K562 (cell line): ENCODE results near the gene MMEL1. TPM values are rescaled to one million over a fixed set of nuclear protein-coding genes. Genes with fewer than 3 reads are reported as not detected.

Experiments used
- ATAC-seq: fragments of 200-7000 bp; cut with Tn5 transposase; 3 replicates; pipeline ENCODE4 v1.9.1; 2020; ENCODE audit warnings: moderate library complexity
- BruUV-seq: library from RNA; stranded (reverse); fragments of 400-500 nt; replicated peaks from 2 replicates; lab custom pipeline; 2021; lab: Mats Ljungman, UMichigan
- CTCF ChIA-PET: fragments of 300-600 bp; formaldehyde crosslinking; extraction: SDS; loops from one replicate; lab custom pipeline; 2021; ENCODE audit warnings: low intra/inter-chr PET ratio; lab: Yijun Ruan, JAX
- POLR2A ChIA-PET: fragments of 300-600, 350-650 bp; sonication (Branson Sonifier 250); formaldehyde crosslinking; extraction: SDS; loops from one replicate; lab custom pipeline; 2021; ENCODE audit warnings: antibody characterized with exemption, inconsistent platforms; lab: Yijun Ruan, JAX
- DNase-seq, 4 experiments: peaks; one replicate each; pipeline versions ENCODE4 v3.0.0 to v3.0.0-alpha.2; 2011 to 2018; ENCODE audit warnings: low spot score in 3 of 4, mixed read lengths in 3 of 4; ENCODE audit errors: extremely low read depth in 1 of 4
- FAIRE-seq: peaks from 2 replicates; lab custom pipeline; 2011; peaks lifted over from hg19 to GRCh38; lab: Jason Lieb, UNC
- H2AFZ ChIP-seq: 2 replicates; pipeline ENCODE4 v1.6.0; 2011; ENCODE audit warnings: low read depth, low read length, control low read depth, inconsistent platforms
- H3K27ac ChIP-seq: fragments of 200-600 bp; 3 replicates; pipeline ENCODE4 v1.8.0; 2011; ENCODE audit warnings: low read depth, mild to moderate bottlenecking, control low read depth, inconsistent platforms, low read length, moderate library complexity, mixed read lengths; ENCODE audit errors: extremely low read depth
- H3K27me3 ChIP-seq, 2 experiments: fragments of 300-600 bp in 1 of 2; 2 replicates in 1 of 2; 3 replicates in 1 of 2; pipeline versions ENCODE4 v1.6.0 to v1.8.0; 2011; ENCODE audit warnings: inconsistent platforms in 2 of 2, low read length in 2 of 2, mild to moderate bottlenecking in 1 of 2, mixed read lengths in 1 of 2, moderate library complexity in 1 of 2; ENCODE audit not compliant: control insufficient read depth in 2 of 2, insufficient read depth in 2 of 2
- H3K36me3 ChIP-seq: fragments of 300-600 bp; 3 replicates; pipeline ENCODE4 v1.8.0; 2011; ENCODE audit warnings: mild to moderate bottlenecking, low read length, inconsistent platforms; ENCODE audit not compliant: control insufficient read depth, insufficient read depth
- H3K4me1 ChIP-seq, 2 experiments: fragments of 200-600 bp in 1 of 2; replicated peaks in 1 of 2; 2 replicates in 1 of 2; 3 replicates in 1 of 2; pipeline versions ENCODE4 v1.5.1 to v1.8.0; 2011; ENCODE audit warnings: inconsistent platforms in 2 of 2, low read length in 2 of 2, mild to moderate bottlenecking in 1 of 2, mixed read lengths in 1 of 2, moderate library complexity in 1 of 2; ENCODE audit not compliant: control insufficient read depth in 2 of 2, insufficient read depth in 2 of 2
- H3K4me2 ChIP-seq: 2 replicates; pipeline ENCODE4 v1.6.1; 2011; ENCODE audit warnings: low read length, control low read depth, inconsistent platforms, mixed read lengths; ENCODE audit not compliant: insufficient read depth
- H3K4me3 ChIP-seq: fragments of 200-600 bp; sonication (generic), shearing (Covaris generic); 2 replicates; pipeline ENCODE4 v1.5.1; 2016; ENCODE audit warnings: control low read depth, inconsistent platforms
- H3K79me2 ChIP-seq: fragments of 200-600 bp; 3 replicates; pipeline ENCODE4 v1.8.0; 2011; ENCODE audit warnings: low read length, inconsistent platforms; ENCODE audit not compliant: control insufficient read depth, insufficient read depth
- H3K9ac ChIP-seq, 2 experiments: 2 replicates each; pipeline versions ENCODE4 v1.6.0 to v1.6.1; 2011; ENCODE audit warnings: low read depth in 2 of 2, low read length in 2 of 2, control low read depth in 1 of 2, inconsistent platforms in 1 of 2, mild to moderate bottlenecking in 1 of 2, mixed read lengths in 1 of 2; ENCODE audit not compliant: insufficient read depth in 1 of 2
- H3K9me1 ChIP-seq: one replicate; pipeline ENCODE4 v1.6.0; 2011; ENCODE audit warnings: inconsistent platforms, mild to moderate bottlenecking, low read length, moderate library complexity; ENCODE audit not compliant: control insufficient read depth, insufficient read depth
- H3K9me3 ChIP-seq: replicated peaks from 2 replicates; pipeline ENCODE4 v1.5.1; 2011; ENCODE audit warnings: low read depth, low read length, inconsistent platforms; ENCODE audit not compliant: control insufficient read depth, insufficient read depth
- H4K20me1 ChIP-seq: replicated peaks from 2 replicates; pipeline ENCODE4 v1.6.1; 2011; ENCODE audit warnings: low read length, inconsistent platforms, mixed read lengths; ENCODE audit not compliant: control insufficient read depth, insufficient read depth
- CBX3 ChIP-seq, 2 experiments: IDR thresholded peaks; 1 replicate in 1 of 2; 2 replicates in 1 of 2; pipeline ENCODE4 v1.6.1; 2012; ENCODE audit warnings: inconsistent platforms in 2 of 2, low read length in 2 of 2, borderline replicate concordance in 1 of 2, control low read depth in 1 of 2
- ESRRB ChIP-seq: fragments of 250-450 bp; sonication (Bioruptor Pico); IDR thresholded peaks from 2 replicates; pipeline ENCODE4 v1.5.0; 2020; ENCODE audit warnings: mild to moderate bottlenecking, moderate library complexity, borderline replicate concordance
- ETS2 ChIP-seq: IDR thresholded peaks from 2 replicates; pipeline ENCODE4 v1.6.1; 2016; ENCODE audit warnings: borderline replicate concordance, missing genetic modification characterization, mild to moderate bottlenecking, moderate library complexity, missing compliant biosample characterization; ENCODE audit not compliant: poor library complexity, severe bottlenecking
- HMGN3 ChIP-seq: IDR thresholded peaks from 2 replicates; pipeline ENCODE4 v1.6.1; 2011; ENCODE audit warnings: borderline replicate concordance, low read depth, mild to moderate bottlenecking, mixed read lengths, low read length; ENCODE audit not compliant: insufficient read length; ENCODE audit errors: extremely low read depth
- NFIC ChIP-seq: fragments of 450-650 bp; IDR thresholded peaks from 2 replicates; pipeline ENCODE4 v1.6.1; 2017; ENCODE audit warnings: mild to moderate bottlenecking, inconsistent platforms
- SAP30 ChIP-seq: fragments of 200-600 bp; sonication (generic); IDR thresholded peaks from 2 replicates; pipeline ENCODE4 v1.6.1; 2012; ENCODE audit warnings: borderline replicate concordance, low read depth, mild to moderate bottlenecking, moderate library complexity, low read length, control low read depth, inconsistent platforms; ENCODE audit not compliant: insufficient read depth, poor library complexity, severe bottlenecking
- U2AF1 ChIP-seq: fragments of 200-400 bp; formaldehyde crosslinking; optimal IDR thresholded peaks from 2 replicates; pipeline ENCODE3; 2017; ENCODE audit warnings: mild to moderate bottlenecking, low read depth, low read length, moderate library complexity
- ZFP30 ChIP-seq: fragments of 250-450 bp; sonication (Bioruptor Pico); IDR thresholded peaks from 2 replicates; pipeline ENCODE4 v1.8.0; 2022; ENCODE audit warnings: moderate library complexity, mild to moderate bottlenecking, inconsistent platforms, borderline replicate concordance
- ZNF445 ChIP-seq: fragments of 250-450 bp; sonication (Bioruptor Pico); IDR thresholded peaks from 2 replicates; pipeline ENCODE4 v1.4.0; 2020; ENCODE audit warnings: low read depth, mild to moderate bottlenecking, moderate library complexity
- ZNF785 ChIP-seq: fragments of 250-450 bp; sonication (Bioruptor Pico); IDR thresholded peaks from 2 replicates; pipeline ENCODE4 v1.4.0; 2020; ENCODE audit warnings: mild to moderate bottlenecking
- WGBS: fragments of 100-300 bp; shearing (Covaris generic); methylation state at CpG from one replicate; pipeline ENCODE4 v1.1.6; 2016; ENCODE audit warnings: low coverage, mixed read lengths; ENCODE audit not compliant: insufficient coverage; ENCODE audit errors: missing lambda C conversion rate; 5-methylcytosine and 5-hydroxymethylcytosine counted together
- in situ Hi-C: fragments of 300-500 bp; cut with MboI; formaldehyde crosslinking; loops from 4 replicates; pipeline ENCODE4 v1.15.0; 2018; ENCODE audit warnings: inconsistent platforms, mixed read lengths
- intact Hi-C: fragments of 100-400 bp; cut with micrococcal nuclease; formaldehyde crosslinking; loops from 2 replicates; pipeline ENCODE4 v1.14.2; 2022
- polyA plus RNA-seq, 8 experiments: library from polyadenylated mRNA; depleted of rRNA in 4 of 8; stranded (reverse) in 5 of 8; unstranded in 3 of 8; fragments of >200 nt; fragmentation: Nextera tagmentation in 2 of 8; fragmentation: Illumina TruSeq in 1 of 8; extraction: Ambion mirVana in 2 of 8; extraction: Trizol in 1 of 8; gene quantifications; 2 replicates each; pipeline versions ENCODE4 v1.2.1 to v1.2.3, GENCODE V29; 2011 to 2014; ENCODE audit warnings: inconsistent platforms in 1 of 8, missing spikeins in 1 of 8
- total RNA-seq, 7 experiments: library from RNA; depleted of rRNA in 6 of 7; stranded (reverse); fragments of >200 nt in 6 of 7; fragmentation: Illumina TruSeq in 2 of 7; extraction: Trizol in 2 of 7; gene quantifications; 2 replicates each; pipeline versions ENCODE4 v1.2.1 to v1.2.3, GENCODE V29; 2011 to 2021; ENCODE audit warnings: low replicate concordance in 1 of 7
- TF ChIP-seq, protein P1 (sequence below): fragments of 250-450 bp; sonication (Bioruptor Pico); IDR thresholded peaks from 2 replicates; pipeline ENCODE4 v1.9.0; 2021; ENCODE audit warnings: mild to moderate bottlenecking
- TF ChIP-seq, protein P2 (sequence below): fragments of 450-650 bp; IDR thresholded peaks from 2 replicates; pipeline ENCODE4 v1.6.1; 2016
- TF ChIP-seq, protein P3 (sequence below): fragments of 200-400 bp; formaldehyde crosslinking; IDR thresholded peaks from 2 replicates; pipeline ENCODE4 v1.6.1; 2017; ENCODE audit warnings: mild to moderate bottlenecking, low read depth, low read length, moderate library complexity

Gene MMEL1
- total and polyA plus RNA-seq, 9 of the 15 experiments (the other 6 are each of a cell fraction or from before 2014, with no cell fraction given): not detected

DNA sequence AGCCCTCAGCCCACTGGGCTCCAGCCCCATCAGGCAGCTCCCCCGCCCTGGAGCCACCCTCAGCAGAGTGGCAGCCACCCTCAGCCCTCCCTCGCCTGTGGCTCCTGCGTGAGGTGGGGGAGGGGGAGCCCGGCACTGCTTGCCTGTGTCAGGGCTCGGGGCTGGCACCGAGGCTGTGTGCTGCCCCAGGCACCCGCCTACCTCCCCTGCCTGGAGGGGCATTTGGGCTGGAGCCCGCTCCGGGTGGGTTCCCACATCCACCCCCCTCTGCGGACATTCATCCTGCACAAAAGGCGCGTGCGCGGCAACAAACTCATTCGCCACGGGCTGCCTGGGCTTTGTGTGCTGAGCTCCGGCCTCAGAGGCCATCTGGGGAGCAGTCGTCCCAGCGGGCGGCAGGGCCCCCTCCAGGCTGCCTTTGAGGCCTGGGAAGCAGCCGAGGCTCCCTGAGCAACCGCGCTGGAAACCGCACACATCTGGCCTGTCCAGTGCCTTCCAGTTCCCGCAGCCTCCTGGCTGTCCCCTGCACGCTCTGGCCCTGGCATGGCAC, 89.2 kb downstream of the MMEL1 start:
- no peaks in the 10 kb centered on the region; the same call in 1 of the 2 replicates for H4K20me1 ChIP-seq
- 38% methylated on average over 25 of the region's 26 CpGs for WGBS
- peak overlapping the region; percentile 75 for H2AFZ ChIP-seq
- peaks cover 68 to 96% of the 10 kb centered on the region in 2 experiments for H3K4me1 ChIP-seq
- H3K27ac ChIP-seq: peak overlapping the region; percentile 78; the same call in 2 of the 3 replicates
- H3K27me3 ChIP-seq: 0 out of 5 replicates have a peak, but pooled peaks cover 0 to 4% of the 10 kb centered on the region in 2 experiments
- intact Hi-C loops (loop anchor here (10.0 kb wide), 2 partner anchors 101 to 349 kb away; partner anchors contain the start of gene FAAP20), in situ Hi-C loops (loop anchor here (25.0 kb wide), 1 partner anchor 356 kb away; the partner anchor contains the start of gene FAAP20)
- H3K36me3 ChIP-seq: no peaks in the 10 kb centered on the region
- ATAC-seq (no peak), DNase-seq (peak in 1 of 4 experiments; percentile 62), FAIRE-seq (peak; percentile 29)
- no peak overlapping the region for H3K4me3 ChIP-seq
- H3K9me3 ChIP-seq: no peaks in the 10 kb centered on the region
- H3K9ac ChIP-seq: peak overlapping the region; percentile 47 to 90; a peak in 3 of 4 replicates
- ChIA-PET POLR2A (interaction anchor here (0.6 to 1.5 kb wide), 3 partner anchors 17 to 1342 kb away, joined by 3 to 6 read pairs (median 5); partner anchors contain the start of gene PANK4), CTCF (no interaction called here)
- H3K9me1 ChIP-seq: peaks cover 7% of the 10 kb centered on the region
- peaks cover 9% of the 10 kb centered on the region; the same call in 1 of the 3 replicates for H3K79me2 ChIP-seq
- peak overlapping the region; percentile 82; the same call in 1 of the 2 replicates for H3K4me2 ChIP-seq
- no TSS peak for BruUV-seq
- no peak for TF ChIP-seq ZFP30 (CRISPR knock-in tag)
- no peak for TF ChIP-seq NFIC
- no peak for TF ChIP-seq ESRRB
- TF ChIP-seq ETS2: no peak
- 0 out of 3 replicates have a peak, but pooled peaks of 1 of the 2 experiments have one; percentile 13 for TF ChIP-seq CBX3 (IDR thresholded peaks at IDR 0.05; ENCODE audit: borderline replicate concordance in 1 of 2, low read length in 2 of 2)
- no peak for TF ChIP-seq ZNF445 (CRISPR knock-in tag)
- TF ChIP-seq, protein P1, sequence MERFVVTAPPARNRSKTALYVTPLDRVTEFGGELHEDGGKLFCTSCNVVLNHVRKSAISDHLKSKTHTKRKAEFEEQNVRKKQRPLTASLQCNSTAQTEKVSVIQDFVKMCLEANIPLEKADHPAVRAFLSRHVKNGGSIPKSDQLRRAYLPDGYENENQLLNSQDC (CRISPR knock-in tag): no peak
- peak; percentile 47 for TF ChIP-seq SAP30
- TF ChIP-seq, protein P2, sequence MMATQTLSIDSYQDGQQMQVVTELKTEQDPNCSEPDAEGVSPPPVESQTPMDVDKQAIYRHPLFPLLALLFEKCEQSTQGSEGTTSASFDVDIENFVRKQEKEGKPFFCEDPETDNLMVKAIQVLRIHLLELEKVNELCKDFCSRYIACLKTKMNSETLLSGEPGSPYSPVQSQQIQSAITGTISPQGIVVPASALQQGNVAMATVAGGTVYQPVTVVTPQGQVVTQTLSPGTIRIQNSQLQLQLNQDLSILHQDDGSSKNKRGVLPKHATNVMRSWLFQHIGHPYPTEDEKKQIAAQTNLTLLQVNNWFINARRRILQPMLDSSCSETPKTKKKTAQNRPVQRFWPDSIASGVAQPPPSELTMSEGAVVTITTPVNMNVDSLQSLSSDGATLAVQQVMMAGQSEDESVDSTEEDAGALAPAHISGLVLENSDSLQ: no peak
- TF ChIP-seq U2AF1: no peak
- TF ChIP-seq HMGN3: peak; percentile 7
- no peak for TF ChIP-seq ZNF785 (CRISPR knock-in tag)
- TF ChIP-seq, protein P3, sequence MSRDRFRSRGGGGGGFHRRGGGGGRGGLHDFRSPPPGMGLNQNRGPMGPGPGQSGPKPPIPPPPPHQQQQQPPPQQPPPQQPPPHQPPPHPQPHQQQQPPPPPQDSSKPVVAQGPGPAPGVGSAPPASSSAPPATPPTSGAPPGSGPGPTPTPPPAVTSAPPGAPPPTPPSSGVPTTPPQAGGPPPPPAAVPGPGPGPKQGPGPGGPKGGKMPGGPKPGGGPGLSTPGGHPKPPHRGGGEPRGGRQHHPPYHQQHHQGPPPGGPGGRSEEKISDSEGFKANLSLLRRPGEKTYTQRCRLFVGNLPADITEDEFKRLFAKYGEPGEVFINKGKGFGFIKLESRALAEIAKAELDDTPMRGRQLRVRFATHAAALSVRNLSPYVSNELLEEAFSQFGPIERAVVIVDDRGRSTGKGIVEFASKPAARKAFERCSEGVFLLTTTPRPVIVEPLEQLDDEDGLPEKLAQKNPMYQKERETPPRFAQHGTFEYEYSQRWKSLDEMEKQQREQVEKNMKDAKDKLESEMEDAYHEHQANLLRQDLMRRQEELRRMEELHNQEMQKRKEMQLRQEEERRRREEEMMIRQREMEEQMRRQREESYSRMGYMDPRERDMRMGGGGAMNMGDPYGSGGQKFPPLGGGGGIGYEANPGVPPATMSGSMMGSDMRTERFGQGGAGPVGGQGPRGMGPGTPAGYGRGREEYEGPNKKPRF: no peak
